DND-41 (cell line): ENCODE data around the gene ACBD4.

Experiments
- CTCF ChIP-seq: IDR thresholded peaks from 2 replicates; pipeline ENCODE4 v1.5.1; 2012; ENCODE audit warnings: borderline replicate concordance, low read length, moderate library complexity, mild to moderate bottlenecking; ENCODE audit not compliant: poor library complexity, severe bottlenecking; ENCODE audit errors: extremely low read depth
- EZH2 ChIP-seq: IDR thresholded peaks from 3 replicates; pipeline ENCODE4 v1.6.1; 2012; ENCODE audit warnings: borderline replicate concordance, low read depth, mild to moderate bottlenecking, moderate library complexity, low read length, inconsistent platforms; ENCODE audit not compliant: severe bottlenecking

- TF ChIP-seq CTCF (no peak), EZH2 (no peak)
These were observed 42.1 kb downstream of the ACBD4 start for GRCh38 chr17:45177563-45177962.
